ENCODE results near the gene IQCC.
A peak's percentile ranks its signal among the peaks of the same experiment; 100 is the strongest.
"Not testable (repeated sequence)": the region's sequence is repeated elsewhere in the genome, so short reads cannot be mapped to it uniquely, and the experiment has no call there.

The IQCC gene

DNA sequence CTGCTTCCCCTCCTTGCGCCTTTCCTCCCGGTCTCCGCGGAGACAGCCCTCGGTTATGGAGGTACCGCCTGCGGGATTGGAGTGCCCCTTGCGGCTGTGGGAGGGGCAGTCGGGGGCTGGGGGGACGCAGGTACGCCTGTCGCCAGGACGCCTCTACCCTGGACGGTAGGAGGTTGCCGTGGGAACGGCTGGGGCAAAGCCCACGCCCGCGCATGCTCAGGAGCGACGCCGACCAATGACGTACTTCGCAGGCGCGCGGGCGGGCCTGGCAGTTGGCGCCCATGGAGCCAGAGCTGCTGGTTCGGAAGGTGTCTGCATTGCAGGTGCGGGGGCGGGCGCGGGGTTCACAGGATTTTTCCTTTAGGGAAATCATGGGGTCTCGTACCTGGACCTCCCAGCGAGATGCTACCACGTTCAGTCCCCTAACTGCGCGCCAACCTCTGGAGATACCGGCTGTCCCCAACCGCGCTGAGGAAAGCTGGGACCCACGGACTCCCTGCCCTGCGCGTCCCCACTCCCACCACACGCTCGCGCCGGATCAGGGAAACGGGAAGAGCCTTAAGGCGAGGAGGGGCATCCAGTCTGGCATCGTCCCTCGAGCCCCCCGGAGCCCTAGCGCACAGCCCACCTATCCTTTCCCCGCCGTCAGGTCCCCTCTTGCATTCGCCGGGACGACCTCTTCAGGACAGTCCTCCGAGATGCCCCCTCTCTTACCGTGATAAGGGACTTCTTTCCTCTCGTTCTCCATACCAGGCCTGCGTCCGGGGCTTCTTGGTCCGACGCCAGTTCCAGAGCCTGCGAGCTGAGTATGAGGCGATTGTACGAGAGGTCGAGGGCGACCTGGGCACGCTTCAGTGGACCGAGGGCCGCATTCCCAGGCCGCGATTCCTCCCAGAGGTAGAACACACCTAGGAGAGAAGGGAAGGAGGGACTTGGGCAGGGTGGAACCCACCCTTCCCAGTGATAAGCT, at the start of gene IQCC:
Gene IQCC, plus strand, starts transcription at position 271 of the 970 bp plus-strand sequence. Its CDS starts 11 bp downstream, at position 282.
- peak; percentile 50 for DNase-seq

DNA sequence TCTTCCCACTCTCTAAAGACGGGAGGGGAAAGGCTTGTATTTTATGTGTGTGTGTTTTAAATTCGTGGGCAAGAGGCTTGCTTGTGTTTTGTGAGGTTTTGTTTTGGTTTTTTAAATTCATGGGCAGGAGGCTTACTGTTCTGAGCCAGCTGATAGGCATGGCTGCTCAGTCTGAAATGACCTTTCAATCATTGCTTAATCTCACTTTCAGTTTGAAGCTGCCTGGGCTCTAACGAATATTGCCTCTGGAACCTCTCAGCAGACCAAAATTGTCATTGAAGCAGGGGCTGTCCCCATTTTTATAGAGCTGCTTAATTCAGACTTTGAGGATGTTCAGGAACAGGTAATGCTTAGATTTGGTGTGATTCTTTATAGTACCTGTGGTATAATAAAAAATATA, 46.3 kb upstream of the IQCC start:
- DNase-seq = no peak

DNA sequence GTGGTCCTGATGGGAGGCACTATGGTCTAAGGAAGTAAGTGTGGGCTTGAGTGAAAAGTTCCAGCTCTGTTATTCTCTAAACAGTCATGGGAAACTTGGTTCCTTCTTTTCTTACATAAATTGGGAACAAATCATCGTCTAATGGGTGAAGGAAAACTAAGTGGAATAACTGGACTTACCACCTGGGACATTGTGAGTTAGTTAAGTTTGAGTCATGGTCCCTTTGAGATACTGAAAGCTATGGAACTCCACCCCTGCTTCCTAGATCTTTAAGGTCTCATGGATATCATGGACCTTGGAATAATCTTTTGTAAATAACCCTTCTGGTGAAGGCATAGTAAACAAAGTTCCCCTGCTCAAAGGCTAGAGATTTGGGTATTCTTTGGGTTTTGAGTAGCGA, 42.1 kb upstream of the IQCC start:
- no peak for DNase-seq

DNA sequence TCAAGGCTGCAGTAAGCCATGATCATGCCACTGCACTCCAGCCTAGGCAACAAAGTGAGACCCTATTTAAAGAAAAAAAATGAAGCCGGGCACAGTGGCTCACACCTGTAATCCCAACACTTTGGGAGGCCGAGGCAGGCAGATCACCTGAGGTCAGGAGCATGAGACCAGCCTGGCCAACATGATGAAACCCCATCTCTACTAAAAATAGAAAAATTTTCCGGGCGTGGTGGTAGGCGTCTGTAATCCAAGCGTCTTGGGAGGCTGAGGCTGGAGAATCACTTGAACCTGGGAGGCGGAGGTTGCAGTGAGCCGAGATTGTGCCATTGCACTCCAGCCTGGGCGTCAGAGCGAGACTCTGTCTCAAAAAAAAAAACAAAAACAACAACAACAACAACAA, 39.8 kb upstream of the IQCC start:
- DNase-seq = not testable (repeated sequence)

DNA sequence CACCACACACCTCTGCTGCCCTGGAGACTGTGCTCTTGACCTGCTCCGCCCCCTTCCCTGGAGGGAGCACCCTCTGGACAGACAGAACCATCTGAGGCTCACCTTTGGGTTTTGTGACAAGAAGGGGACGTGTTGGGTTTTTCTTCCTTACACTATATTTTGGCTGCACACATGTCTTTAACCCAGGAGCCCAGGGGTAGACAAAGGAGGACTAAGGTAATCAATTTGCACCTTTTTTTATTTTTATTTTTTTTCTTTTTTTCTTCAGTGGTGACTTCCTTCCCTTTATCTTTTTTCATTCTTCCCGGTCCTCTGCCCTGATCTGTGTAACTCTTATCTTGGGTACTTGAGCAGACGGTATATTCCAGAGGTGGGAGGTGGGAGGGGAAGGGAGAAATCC, 34.5 kb upstream of the IQCC start:
- DNase-seq = no peak

DNA sequence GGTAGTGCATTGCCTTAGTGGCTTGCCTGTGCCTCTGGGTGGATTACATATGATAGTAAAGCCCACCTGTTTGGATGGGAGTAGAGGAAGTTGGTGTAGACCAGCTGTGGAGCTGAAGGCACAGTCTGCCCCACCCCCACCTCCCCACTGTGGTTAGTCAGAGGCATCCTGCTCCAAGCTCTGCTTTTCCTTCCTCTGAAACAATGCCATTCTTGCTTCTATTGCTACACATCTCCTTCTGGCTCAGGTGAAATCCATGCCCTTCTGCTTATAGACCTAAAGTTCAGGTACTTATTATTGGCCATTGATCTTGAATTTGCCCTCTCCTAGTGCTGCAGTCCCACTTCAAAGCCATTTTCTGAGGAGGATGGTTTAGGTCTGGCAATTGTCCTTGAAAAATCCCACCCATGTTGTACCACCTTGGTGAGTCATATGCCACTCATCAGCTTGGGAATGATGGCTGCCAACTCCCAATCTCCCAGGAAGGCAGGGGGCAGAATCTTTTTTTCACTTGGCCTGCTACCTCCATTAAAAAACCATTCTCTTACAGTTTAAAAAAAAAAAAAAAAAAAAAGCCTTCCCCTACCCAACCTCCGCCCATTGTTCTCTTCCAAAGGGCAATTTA, 32.7 kb upstream of the IQCC start:
- DNase-seq = no peak

DNA sequence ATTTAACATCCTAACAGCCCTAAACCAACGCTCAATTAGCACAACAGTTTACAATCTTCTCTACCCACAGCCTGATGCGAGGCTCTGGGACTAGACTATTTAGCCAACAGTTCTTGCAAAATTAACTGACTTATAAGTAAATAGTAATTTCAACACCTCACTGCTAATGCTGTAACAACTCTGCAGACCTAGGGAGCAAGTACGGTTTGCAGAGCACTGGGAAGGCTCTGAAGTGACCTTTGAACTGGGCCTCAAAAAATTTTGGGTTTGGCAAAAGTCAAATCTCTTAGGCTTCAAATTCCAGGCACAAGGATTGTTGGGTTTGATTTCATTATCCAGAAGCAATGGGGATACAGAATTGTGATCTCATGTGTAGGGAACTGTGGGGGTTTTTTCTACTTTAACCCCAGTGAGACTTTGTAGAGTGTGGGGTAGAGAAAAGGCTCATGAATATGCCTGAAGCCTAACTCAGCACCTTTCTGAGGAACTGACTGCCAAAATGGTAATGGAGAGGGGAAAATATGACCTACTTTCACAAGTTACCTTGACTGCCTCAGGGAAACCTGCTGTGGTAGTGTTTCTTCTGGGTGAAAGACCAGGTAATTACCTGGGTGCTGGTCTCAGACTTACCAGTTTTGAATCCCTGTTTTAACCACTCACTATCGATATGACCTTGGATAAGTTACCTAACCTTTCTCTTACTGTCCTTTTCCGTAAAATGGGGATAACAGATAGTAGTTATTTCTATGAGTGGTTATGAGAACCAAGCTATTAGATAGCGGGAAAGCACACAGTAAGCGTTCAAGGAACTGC, 26.9 kb upstream of the IQCC start:
- no peak for DNase-seq

DNA sequence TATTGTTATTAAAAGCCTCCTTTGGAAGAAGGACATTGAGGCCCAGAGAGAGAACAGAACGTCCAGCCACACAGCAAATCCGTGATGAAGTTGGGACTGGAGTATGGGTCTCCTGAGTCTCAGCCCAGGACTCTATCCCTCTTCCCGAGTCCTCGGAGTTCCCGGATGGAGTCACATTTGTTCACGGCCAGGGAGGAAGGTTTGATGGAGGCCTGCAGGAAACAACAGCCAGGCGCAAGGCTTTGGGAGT, 26.4 kb upstream of the IQCC start:
- DNase-seq = no peak

DNA sequence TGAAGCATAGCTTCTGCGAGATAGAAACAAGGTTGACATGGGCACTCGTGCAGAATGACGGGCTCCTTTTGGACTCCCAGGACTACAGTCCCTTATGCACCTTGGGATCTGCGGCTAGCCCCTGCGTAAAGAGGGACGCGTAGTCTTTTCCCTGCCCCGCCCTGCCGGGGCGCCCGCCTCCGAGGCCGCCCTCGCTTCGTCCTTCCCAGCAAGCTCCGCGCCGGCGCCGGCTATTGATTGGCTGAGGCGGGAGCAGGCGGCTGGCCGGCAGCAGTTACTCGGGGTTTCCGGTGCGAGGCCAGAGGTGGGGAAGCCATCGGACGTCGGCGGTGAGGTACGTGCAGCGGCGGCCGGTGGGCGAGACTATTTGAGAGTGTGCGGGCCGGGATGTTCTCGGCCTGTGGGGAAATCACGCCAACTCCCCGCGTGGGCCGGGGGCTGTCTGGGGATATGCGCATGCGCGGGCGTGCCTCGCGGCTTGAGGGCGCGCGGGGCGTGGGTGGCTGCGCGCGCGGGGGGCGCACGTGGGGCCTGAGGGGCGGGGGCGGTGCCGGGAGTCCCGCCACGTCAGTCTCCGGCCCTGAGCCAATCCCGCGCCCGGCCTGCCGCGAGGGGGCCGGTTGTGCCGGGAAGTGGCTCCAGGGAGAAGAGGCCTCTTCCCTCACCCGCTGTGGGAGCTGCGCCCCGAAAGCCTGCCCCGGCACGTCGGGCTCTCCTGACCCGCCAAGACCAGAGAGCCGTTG, 25.9 kb upstream of the IQCC start, which contains the start of gene TXLNA:
Gene TXLNA, plus strand, starts transcription at position 233 of the 743 bp plus-strand sequence. CDS start 671 bp downstream, outside the sequence.
- DNase-seq = peak; percentile 45

DNA sequence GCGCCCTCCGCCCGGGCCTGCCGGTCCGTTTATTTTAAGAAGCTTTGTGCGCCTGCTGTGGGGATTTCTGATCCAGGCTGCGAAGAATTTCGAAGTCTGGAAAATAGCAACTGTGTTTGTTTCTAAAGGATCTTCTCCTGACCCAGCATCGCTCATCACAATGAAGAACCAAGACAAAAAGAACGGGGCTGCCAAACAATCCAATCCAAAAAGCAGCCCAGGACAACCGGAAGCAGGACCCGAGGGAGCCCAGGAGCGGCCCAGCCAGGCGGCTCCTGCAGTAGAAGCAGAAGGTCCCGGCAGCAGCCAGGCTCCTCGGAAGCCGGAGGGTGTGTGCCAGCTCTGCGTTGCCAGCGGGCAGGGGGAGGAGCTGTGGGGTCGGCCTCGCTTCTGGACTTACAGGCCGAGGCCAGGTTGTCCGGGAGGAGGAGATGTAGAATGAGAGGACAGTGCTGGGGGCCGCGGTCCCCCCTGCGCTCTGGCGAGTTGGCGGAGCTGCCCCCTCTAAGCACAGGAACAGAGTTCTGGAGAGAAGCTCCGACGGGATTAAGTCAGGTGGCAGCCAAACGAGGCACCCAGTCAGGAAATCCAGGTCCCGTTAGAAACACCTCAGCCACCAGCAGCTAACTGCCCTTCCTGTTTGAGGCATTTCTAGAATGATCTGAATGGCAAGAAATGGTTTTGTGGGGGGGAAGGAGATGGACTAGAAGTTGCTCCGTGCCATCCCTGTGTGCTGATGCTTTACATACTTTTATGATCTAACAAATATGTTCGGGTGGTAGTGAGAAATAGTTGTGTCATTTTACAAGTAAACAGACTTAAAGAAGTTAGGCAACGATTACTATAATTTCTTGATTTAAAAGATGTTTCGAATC, 25.0 kb upstream of the IQCC start:
- no peak for DNase-seq

DNA sequence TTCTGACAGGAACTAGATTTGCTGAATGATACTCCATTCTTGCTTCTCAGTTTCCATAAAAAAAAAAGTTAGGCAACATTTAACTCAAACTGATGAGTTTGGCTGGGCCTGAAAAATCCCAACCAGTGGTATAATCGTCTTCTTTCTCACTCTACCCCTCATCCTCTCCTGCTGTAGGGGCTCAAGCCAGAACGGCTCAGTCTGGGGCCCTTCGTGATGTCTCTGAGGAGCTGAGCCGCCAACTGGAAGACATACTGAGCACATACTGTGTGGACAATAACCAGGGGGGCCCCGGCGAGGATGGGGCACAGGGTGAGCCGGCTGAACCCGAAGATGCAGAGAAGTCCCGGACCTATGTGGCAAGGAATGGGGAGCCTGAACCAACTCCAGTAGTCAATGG, 24.4 kb upstream of the IQCC start:
- DNase-seq = no peak

DNA sequence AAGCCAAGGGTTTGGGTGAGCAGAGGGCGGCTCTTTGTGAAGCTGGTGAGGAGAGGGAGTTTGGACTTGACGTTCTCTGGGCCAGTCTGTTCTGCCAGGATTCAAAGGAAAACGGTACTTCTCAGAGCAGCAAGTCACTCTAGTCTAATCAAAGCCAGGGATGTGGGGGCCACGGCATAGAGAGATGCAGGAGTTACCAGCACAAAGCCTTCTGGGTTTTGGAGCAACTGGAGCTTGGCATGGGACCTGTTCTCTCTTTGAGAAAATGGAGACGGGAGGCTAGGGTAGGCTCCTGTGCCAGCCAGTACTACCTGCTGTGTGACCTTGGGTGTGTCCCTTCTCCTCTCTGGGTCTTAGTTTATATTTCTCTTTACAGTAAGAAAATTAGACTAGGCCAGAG, 23.9 kb upstream of the IQCC start:
- no peak for DNase-seq

DNA sequence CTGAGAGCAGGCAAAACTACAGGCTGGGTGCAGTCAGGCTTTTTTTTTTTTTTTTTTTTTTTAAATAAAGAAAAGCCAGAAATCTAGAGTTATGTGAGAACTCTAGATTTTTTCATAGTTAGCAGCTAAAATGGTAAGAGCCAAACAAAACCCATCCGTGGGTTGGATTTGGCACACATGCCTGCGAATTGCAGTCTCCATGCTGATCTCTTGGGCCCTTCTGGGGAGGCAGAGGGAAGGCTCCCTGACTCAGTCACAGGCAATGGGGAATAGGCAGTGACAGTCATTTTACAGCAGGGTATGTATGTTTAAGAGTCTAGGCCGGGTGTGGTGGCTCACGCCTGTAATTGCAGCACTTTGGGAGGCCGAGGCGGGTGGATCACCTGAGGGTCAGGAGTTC, 23.4 kb upstream of the IQCC start:
- no peak for DNase-seq

DNA sequence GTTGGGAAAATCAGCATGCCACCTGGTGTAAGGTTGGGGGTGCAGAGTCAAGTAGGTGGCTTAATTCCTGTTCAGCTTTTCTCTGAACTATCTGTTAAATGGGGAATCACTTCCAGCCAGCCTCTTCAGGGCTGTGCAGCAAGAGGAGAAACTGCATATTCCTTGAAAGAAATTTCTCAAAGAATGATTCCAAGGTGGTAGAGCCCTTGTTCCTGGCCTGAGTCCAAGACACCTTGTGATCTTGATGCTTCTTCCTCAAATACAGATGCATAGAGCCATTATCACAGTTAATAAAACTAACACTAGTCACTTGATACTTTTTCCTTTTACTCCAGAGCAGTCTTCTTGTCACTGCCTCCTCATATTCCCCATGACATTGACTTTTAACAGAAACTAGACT, 20.8 kb upstream of the IQCC start:
- DNase-seq = no peak

DNA sequence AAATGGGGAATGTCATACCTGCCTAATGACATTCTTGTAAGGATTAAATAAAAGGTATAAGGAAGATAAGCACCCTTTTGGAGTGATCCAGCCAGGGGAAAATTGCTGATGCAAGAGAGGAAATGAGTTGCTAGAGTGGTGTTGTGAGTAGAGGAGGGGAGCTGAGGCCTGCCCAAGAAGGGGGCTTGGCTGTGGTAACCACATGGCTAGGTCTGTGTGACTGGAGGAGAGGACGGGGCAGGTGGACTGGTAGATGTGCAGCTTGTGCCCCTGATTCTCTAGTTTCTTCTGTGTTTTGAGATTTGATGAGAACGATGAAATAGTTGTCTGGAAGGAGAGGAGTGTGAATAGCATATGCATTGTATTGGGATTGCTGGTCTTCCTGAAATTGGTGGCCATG, 19.4 kb upstream of the IQCC start:
- no peak for DNase-seq

DNA sequence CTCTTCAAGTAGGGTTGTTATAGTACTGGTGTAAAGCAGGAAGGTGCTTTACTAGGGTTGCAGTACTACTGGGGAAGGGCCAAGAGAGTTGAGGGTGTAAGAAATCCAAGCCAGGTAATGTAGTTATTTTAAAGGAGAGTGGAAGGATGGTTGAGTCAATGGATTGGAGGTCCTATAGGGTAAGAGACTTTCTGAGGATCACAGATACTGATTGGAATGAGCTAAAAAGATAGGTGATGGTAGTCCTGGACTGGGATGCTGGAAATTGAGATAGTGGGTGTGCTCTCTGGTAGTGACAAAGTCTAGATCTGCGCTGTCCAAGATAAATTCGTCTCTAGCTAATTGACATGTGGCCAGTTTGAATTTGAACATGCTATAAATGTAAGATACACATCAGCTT, 19.0 kb upstream of the IQCC start:
- DNase-seq = no peak

DNA sequence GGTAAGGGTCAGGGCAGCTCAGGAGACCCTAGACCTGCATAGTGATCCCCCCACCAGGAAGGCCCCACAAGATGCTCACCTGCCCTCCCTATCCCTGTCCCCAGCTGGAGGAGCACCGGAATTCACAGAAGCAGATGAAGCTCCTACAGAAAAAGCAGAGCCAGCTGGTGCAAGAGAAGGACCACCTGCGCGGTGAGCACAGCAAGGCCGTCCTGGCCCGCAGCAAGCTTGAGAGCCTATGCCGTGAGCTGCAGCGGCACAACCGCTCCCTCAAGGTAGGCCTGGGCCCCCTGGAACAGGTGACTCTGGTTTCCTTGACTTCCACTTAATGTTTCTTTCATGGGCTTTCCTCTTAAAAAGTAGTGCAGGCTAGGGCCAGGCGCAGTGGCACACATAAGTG, 17.6 kb upstream of the IQCC start:
- DNase-seq = no peak

DNA sequence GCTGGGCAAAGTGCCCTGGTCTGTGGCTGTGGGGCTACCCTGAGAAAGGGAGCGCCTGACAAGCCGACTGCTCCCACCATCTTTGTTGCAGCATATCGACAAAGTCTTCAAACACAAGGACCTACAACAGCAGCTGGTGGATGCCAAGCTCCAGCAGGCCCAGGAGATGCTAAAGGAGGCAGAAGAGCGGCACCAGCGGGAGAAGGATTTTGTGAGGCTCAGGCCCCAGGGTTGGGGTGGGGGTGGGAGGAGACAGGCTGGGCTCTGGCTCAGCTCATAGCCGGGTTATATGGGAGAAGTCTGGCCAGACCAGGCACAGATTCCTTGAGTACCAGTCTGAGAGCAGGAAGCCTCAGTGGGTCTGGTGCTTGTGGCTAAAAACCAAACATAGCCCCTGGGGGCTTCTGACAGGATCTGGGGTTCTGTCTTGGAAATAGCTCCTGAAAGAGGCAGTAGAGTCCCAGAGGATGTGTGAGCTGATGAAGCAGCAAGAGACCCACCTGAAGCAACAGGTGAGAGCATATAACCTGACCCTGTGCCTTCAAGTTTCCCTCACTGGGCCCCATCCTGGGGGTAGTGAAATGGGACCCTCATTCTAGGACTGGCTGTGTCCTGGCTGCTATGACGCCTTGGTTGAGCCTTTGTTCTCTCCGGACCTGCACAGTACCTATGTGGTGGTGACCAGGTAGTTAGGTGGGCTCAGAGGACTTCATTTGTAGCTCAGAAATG, 13.1 kb upstream of the IQCC start:
- DNase-seq = no peak

DNA sequence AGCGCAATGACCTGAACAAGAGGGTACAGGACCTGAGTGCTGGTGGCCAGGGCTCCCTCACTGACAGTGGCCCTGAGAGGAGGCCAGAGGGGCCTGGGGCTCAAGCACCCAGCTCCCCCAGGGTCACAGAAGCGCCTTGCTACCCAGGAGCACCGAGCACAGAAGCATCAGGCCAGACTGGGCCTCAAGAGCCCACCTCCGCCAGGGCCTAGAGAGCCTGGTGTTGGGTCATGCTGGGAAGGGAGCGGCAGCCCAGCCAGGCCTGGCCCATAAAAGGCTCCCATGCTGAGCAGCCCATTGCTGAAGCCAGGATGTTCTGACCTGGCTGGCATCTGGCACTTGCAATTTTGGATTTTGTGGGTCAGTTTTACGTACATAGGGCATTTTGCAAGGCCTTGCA, 10.5 kb upstream of the IQCC start:
- no peak for DNase-seq

DNA sequence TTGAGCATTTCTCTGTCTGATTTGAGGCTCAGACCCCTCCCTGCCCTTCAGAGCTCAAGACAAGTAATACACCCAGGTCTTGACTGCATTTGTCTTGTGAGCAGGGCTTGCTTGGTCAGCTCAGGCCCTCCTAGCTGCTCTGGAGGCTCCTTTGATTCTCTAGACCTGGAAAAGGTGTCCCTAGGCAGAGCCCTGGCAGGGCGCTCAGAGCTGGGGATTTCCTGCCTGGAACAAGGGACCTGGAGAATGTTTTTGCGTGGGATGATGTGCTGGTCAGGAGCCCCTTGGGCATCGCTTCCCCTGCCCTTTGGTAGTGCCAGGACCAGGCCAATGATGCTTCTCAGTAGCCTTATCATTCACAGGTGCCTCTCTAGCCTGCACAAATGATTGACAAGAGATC, 9.9 kb upstream of the IQCC start:
- DNase-seq = no peak

All from NCI-H187 treated with DMSO at 0.1 percent for 48 hours (cell line).